Measurements from ENCODE around the gene MAMLD1.

Gene MAMLD1

DNA sequence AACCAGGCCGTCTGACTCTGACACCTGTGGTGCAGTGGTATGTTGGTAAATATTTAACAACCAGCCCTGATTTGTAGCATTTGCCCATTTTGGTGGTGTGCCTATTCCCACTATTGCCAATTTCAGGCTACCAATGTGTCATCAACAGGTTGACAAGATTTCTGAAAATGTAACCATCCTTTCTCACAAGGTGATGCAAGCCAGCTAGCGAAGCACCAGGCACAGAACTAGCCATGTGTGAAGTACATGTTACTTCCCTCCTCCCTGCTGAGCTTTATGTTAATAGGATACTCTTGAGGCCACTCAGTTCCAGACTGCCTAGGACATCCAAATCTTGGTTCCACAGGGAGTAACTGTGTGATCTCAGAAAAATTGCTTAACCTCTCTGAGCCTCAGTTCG lies 7.2 kb upstream of the MAMLD1 start:
- no peaks in the 10 kb centered on the region for H4K20me1 ChIP-seq (ENCODE audit: insufficient read depth, low read length)
- no peak overlapping the region for H2AFZ ChIP-seq (ENCODE audit: low read length)
- no peaks in the 10 kb centered on the region for H3K9me3 ChIP-seq (ENCODE audit: low read length)
- no peaks in the 10 kb centered on the region for H3K9me2 ChIP-seq (ENCODE audit: low read depth, low read length)
- H3K4me2 ChIP-seq (ENCODE audit: low read length), result no peak overlapping the region
- no peaks in the 10 kb centered on the region for H3F3A ChIP-seq (ENCODE audit: insufficient read depth, low read length)
- TF ChIP-seq EZH2 (IDR thresholded peaks at IDR 0.05; ENCODE audit: borderline replicate concordance, low read length), result no peak
- TF ChIP-seq, protein P1, sequence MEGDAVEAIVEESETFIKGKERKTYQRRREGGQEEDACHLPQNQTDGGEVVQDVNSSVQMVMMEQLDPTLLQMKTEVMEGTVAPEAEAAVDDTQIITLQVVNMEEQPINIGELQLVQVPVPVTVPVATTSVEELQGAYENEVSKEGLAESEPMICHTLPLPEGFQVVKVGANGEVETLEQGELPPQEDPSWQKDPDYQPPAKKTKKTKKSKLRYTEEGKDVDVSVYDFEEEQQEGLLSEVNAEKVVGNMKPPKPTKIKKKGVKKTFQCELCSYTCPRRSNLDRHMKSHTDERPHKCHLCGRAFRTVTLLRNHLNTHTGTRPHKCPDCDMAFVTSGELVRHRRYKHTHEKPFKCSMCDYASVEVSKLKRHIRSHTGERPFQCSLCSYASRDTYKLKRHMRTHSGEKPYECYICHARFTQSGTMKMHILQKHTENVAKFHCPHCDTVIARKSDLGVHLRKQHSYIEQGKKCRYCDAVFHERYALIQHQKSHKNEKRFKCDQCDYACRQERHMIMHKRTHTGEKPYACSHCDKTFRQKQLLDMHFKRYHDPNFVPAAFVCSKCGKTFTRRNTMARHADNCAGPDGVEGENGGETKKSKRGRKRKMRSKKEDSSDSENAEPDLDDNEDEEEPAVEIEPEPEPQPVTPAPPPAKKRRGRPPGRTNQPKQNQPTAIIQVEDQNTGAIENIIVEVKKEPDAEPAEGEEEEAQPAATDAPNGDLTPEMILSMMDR (IDR thresholded peaks at IDR 0.05; ENCODE audit: low read length), result no peak
- H3K4me1 ChIP-seq (ENCODE audit: insufficient read depth, low read length, severe bottlenecking), result no peaks in the 10 kb centered on the region
- H3K9ac ChIP-seq (ENCODE audit: low read length), result no peak overlapping the region
- no peaks in the 10 kb centered on the region for H3K27me3 ChIP-seq (ENCODE audit: insufficient read depth, low read length)
- no peak overlapping the region for H3K4me3 ChIP-seq (ENCODE audit: low read depth, low read length, poor library complexity, severe bottlenecking)
- no peak overlapping the region for H3K27ac ChIP-seq (ENCODE audit: low read depth, low read length, poor library complexity, severe bottlenecking)
- no peaks in the 10 kb centered on the region for H3K79me2 ChIP-seq (ENCODE audit: insufficient read depth, low read length)
- no peaks in the 10 kb centered on the region for H3K36me3 ChIP-seq (ENCODE audit: insufficient read depth, low read length)

DNA sequence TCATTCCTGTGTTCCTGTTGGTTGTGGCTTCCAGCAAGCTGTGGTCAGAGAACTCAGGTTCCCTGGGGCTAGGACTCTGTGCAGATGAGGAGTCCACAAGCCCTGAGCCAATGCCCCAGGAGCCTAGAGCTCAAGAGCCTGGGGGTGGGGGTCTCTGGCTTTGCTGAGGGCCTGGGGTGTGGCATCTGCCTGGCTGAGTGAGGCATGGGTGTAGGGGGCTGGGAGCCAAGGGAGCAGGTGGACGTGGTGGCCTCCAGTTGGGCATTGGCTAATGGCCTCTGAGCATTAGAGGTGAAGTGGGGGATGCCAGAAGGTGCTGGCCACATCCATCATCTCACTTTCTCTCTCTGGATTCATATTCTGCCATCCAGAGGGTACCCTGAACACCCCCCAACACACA lies 5.3 kb upstream of the MAMLD1 start:
- Histone ChIP-seq H4K20me1 (ENCODE audit: insufficient read depth, low read length) (no peaks in the 10 kb centered on the region), H3K9me2 (ENCODE audit: low read depth, low read length) (no peaks in the 10 kb centered on the region), H3K27ac (ENCODE audit: low read depth, low read length, poor library complexity, severe bottlenecking) (no peak overlapping the region), H3K79me2 (ENCODE audit: insufficient read depth, low read length) (no peaks in the 10 kb centered on the region), H3K4me2 (ENCODE audit: low read length) (no peak overlapping the region), H3K36me3 (ENCODE audit: insufficient read depth, low read length) (no peaks in the 10 kb centered on the region), H3K4me1 (ENCODE audit: insufficient read depth, low read length, severe bottlenecking) (no peaks in the 10 kb centered on the region), H3F3A (ENCODE audit: insufficient read depth, low read length) (no peaks in the 10 kb centered on the region), H3K9me3 (ENCODE audit: low read length) (no peaks in the 10 kb centered on the region), H3K27me3 (ENCODE audit: insufficient read depth, low read length) (no peaks in the 10 kb centered on the region), H3K9ac (ENCODE audit: low read length) (no peak overlapping the region), H2AFZ (ENCODE audit: low read length) (no peak overlapping the region), H3K4me3 (ENCODE audit: low read depth, low read length, poor library complexity, severe bottlenecking) (no peak overlapping the region)
- TF ChIP-seq, protein P1 (IDR thresholded peaks at IDR 0.05; ENCODE audit: low read length), result no peak
- no peak for TF ChIP-seq EZH2 (IDR thresholded peaks at IDR 0.05; ENCODE audit: borderline replicate concordance, low read length)

DNA sequence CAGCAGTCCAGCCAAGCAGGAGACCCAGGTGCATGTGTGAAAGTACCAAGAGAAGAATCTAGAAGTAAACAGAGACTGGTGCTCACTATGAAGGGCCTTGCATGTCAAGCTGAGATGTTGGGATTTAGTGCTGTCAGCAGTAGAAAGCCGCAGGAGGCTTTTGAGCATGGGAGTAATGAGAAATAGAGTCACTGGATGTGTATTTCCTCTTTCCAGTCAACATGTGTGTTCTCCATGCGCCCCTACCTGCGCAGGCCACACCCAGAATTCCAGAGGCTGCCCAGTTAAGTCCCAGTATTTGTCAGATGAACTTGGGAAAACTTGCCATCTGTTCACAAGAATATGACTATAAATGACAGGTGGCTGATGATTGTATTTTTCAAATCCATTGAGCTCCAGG lies 4.5 kb upstream of the MAMLD1 start:
- no peaks in the 10 kb centered on the region for H3K9me2 ChIP-seq (ENCODE audit: low read depth, low read length)
- H3K9me3 ChIP-seq (ENCODE audit: low read length), result no peaks in the 10 kb centered on the region
- H3F3A ChIP-seq (ENCODE audit: insufficient read depth, low read length), result no peaks in the 10 kb centered on the region
- no peak overlapping the region for H3K4me3 ChIP-seq (ENCODE audit: low read depth, low read length, poor library complexity, severe bottlenecking)
- H3K4me2 ChIP-seq (ENCODE audit: low read length), result no peak overlapping the region
- H3K27ac ChIP-seq (ENCODE audit: low read depth, low read length, poor library complexity, severe bottlenecking), result no peak overlapping the region
- TF ChIP-seq, protein P1 (IDR thresholded peaks at IDR 0.05; ENCODE audit: low read length), result no peak
- TF ChIP-seq EZH2 (IDR thresholded peaks at IDR 0.05; ENCODE audit: borderline replicate concordance, low read length), result no peak
- no peak overlapping the region for H2AFZ ChIP-seq (ENCODE audit: low read length)
- no peak overlapping the region for H3K9ac ChIP-seq (ENCODE audit: low read length)
- H4K20me1 ChIP-seq (ENCODE audit: insufficient read depth, low read length), result no peaks in the 10 kb centered on the region
- no peaks in the 10 kb centered on the region for H3K4me1 ChIP-seq (ENCODE audit: insufficient read depth, low read length, severe bottlenecking)
- H3K36me3 ChIP-seq (ENCODE audit: insufficient read depth, low read length), result no peaks in the 10 kb centered on the region
- no peaks in the 10 kb centered on the region for H3K27me3 ChIP-seq (ENCODE audit: insufficient read depth, low read length)
- no peaks in the 10 kb centered on the region for H3K79me2 ChIP-seq (ENCODE audit: insufficient read depth, low read length)

Data from OCI-LY1 (cell line).